Inflammatory macrophage treated with lipopolysaccharide for 1 hour (primary cell): Measurements from ENCODE around the gene GALNT14.
A peak's percentile ranks its signal among the peaks of the same experiment; 100 is the strongest.

Experiments used
- DNase-seq, 2 donors: peaks; one replicate each; pipeline ENCODE4 v3.0.0-alpha.2; 2020 to 2022

Gene GALNT14

GRCh38 chr2:30968660-30969397 is 169.4 kb downstream of the GALNT14 start:
- DNase-seq = no peak

GRCh38 chr2:30966786-30967185 is 171.5 kb downstream of the GALNT14 start:
- DNase-seq = no peak

GRCh38 chr2:30965022-30965531 is 173.2 kb downstream of the GALNT14 start:
- DNase-seq = no peak

GRCh38 chr2:30964334-30965005 is 173.8 kb downstream of the GALNT14 start:
- DNase-seq = no peak

- no peak for DNase-seq
Measured at GRCh38 chr2:30963184-30963583, 175.1 kb downstream of the GALNT14 start.

- no peak for DNase-seq
Measured at GRCh38 chr2:30960213-30960612, 178.0 kb downstream of the GALNT14 start.

GRCh38 chr2:30959653-30960052 is 178.6 kb downstream of the GALNT14 start:
- DNase-seq = no peak

- DNase-seq = peak; percentile 6 to 18
Measured at GRCh38 chr2:30958918-30959265, 179.3 kb downstream of the GALNT14 start.

GRCh38 chr2:30958193-30958917 is 179.9 kb downstream of the GALNT14 start:
- no peak for DNase-seq

GRCh38 chr2:30957591-30957990 is 180.6 kb downstream of the GALNT14 start:
- DNase-seq = no peak

GRCh38 chr2:30956995-30957394 is 181.2 kb downstream of the GALNT14 start:
- no peak for DNase-seq

- DNase-seq = no peak
Measured at GRCh38 chr2:30955516-30956132, 182.6 kb downstream of the GALNT14 start.

GRCh38 chr2:30950339-30950738 is 187.9 kb downstream of the GALNT14 start:
- DNase-seq = no peak

- DNase-seq = no peak
Measured at GRCh38 chr2:30949435-30949834, 188.8 kb downstream of the GALNT14 start.

GRCh38 chr2:30948857-30949256 is 189.4 kb downstream of the GALNT14 start:
- no peak for DNase-seq

GRCh38 chr2:30948130-30948529 is 190.1 kb downstream of the GALNT14 start:
- DNase-seq = no peak

GRCh38 chr2:30947686-30948085 is 190.6 kb downstream of the GALNT14 start:
- no peak for DNase-seq

GRCh38 chr2:30942419-30942818 is 195.8 kb downstream of the GALNT14 start:
- no peak for DNase-seq

GRCh38 chr2:30940839-30941238 is 197.4 kb downstream of the GALNT14 start:
- no peak for DNase-seq

- no peak for DNase-seq
Measured at GRCh38 chr2:30939364-30939763, 198.9 kb downstream of the GALNT14 start.

GRCh38 chr2:30938196-30938595 is 200.0 kb downstream of the GALNT14 start:
- no peak for DNase-seq

GRCh38 chr2:30936977-30937376 is 201.3 kb downstream of the GALNT14 start:
- DNase-seq = no peak

- DNase-seq = no peak
Measured at GRCh38 chr2:30935795-30936194, 202.4 kb downstream of the GALNT14 start.
